GM19438 (cell line): Measurements from ENCODE around the gene TUBB4B.

Experiments
- ATAC-seq: cut with Tn5 transposase; IDR thresholded peaks from one replicate; pipeline ENCODE4 v1.9.1; 2021; ENCODE audit warnings: low read depth; ENCODE audit not compliant: unreplicated experiment

TUBB4B gene

DNA sequence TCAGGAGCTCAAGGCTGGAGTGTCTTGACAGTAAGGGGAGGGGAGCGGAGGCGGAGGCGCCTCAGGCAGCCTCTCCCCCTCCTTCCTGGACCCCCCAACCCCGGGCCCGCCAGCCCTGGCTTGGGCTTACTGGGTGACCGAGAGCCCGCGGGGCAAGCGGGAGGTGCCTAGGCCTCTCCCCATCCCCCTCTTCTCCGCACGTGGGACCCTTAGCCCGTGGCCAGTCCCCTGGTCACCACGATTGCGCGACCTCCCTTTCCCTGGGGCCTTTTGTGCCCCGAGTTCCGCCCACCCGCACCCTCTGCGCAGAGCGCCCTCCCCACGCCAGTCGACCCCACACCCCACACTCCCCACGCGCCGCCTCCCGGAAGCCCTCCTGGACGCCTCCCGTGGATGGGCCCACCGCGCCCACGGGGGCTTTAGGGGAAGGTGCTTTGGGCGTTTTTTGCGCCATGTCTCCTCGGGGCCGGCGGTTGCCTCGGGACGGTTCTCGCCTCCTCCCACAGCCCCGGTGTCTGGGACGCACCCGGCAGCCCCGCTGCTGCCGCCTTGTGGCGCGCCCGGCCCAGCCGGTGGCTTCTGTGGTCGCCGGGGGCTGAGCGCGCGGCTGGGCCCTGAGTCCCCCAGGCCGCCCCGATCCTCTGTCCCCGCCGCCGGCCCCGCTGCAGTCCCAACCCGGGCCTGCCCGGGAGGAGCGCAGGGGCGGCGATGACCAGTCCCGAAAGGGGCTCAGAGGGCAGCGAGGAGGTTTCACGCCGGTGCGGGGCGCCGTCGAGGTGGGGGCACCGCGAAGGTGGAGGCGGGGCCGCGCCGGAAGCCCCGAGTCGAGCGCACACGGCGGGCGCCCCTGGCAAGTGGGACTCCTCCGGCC, 39.6 kb downstream of the TUBB4B start:
- no peak for ATAC-seq

GRCh38 chr9:137281345-137282116, 40.4 kb downstream of the TUBB4B start:
- ATAC-seq, result no peak

DNA sequence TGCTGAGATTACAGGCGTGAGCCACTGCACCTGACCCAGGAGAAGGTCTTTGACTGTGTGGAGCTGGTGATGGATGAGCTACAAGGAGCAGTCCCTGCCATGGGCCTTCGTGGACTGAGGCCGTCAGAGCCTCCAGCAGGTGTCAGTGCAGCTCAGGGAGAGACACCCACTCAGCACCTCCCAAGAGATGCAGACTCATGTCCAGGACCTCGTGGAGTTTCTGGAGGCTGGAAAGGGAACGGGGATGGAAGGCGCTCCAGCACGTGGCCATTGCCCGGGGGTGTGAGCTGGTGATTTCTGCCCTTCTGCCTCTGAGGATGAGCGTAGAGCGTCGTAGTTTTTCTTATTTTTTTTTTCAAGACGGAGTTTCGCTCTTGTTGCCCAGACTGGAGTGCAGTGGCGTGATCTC, 45.9 kb downstream of the TUBB4B start:
- ATAC-seq, result no peak

- no peak for ATAC-seq
Measured at GRCh38 chr9:137293094-137293481, 52.0 kb downstream of the TUBB4B start.
